Stimulated activated CD4-positive, alpha-beta T cell treated with anti-CD3 and anti-CD28 coated beads, Interleukin-2, amount 100 ng/mL, for 48 hours (primary cell): Measurements from ENCODE around the gene ANTKMT.

Experiments used
- DNase-seq, 2 donors: peaks; one replicate each; pipeline ENCODE4 v3.0.0-alpha.2; 2020

Gene ANTKMT

DNA sequence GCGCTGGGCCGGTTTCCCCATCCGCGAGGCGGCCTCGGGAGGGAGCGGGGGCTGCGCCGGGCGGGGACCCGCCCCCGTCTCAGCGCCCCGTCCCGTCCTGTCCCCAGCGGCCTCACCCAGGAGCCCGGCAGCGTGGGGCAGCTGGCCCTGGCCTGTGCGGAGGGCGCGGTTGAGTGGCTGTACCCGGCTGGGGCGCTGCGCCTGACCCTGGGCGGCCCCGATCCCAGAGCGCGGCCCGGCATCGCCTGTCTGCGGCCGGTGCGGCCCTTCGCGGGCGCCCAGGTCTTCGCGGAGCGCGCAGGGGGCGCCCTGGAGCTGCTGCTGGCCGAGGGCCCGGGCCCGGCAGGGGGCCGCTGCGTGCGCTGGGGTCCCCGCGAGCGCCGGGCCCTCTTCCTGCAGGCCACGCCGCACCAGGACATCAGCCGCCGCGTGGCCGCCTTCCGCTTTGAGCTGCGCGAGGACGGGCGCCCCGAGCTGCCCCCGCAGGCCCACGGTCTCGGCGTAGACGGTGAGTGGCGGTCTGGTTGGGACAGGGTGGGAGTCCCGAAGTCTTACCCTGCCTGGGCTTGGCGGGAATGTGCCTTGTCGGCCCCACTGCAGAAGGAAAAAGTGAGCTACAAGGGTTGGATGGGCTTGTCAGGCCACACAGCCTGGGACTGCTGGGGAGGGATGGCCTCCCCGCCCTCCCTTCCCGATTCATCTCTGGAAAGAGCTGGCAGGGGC is 5.3 kb upstream of the ANTKMT start:
- no peak for DNase-seq

DNA sequence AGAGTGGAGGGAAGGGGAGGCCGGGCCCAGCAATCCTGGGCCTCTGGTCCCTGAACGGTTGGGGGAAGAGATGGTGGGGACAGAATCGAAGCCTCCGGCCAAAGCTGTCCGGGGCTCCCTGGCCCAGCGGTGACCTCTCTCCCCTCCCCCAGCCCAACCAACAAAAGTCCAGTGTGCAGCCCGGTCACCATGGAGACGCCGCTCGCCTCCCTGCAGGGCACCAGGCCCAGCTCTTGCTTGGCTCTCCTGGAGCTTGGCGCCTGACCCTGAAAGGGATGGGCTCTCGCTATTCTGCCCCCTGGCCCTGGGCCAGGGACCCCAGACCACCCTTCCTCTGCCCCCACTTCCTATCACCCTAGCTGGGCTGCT is 4.8 kb upstream of the ANTKMT start:
- no peak for DNase-seq

GRCh38 chr16:716768-717325 is 4.1 kb upstream of the ANTKMT start:
- no peak for DNase-seq

- DNase-seq, result no peak
Observed at GRCh38 chr16:717450-718245, 3.3 kb upstream of the ANTKMT start.

GRCh38 chr16:718389-718788 is 2.6 kb upstream of the ANTKMT start:
- no peak for DNase-seq

GRCh38 chr16:718922-719321 is 2.0 kb upstream of the ANTKMT start:
- no peak for DNase-seq

- DNase-seq, result no peak
Observed at GRCh38 chr16:719815-720446, 1.0 kb upstream of the ANTKMT start.

DNA sequence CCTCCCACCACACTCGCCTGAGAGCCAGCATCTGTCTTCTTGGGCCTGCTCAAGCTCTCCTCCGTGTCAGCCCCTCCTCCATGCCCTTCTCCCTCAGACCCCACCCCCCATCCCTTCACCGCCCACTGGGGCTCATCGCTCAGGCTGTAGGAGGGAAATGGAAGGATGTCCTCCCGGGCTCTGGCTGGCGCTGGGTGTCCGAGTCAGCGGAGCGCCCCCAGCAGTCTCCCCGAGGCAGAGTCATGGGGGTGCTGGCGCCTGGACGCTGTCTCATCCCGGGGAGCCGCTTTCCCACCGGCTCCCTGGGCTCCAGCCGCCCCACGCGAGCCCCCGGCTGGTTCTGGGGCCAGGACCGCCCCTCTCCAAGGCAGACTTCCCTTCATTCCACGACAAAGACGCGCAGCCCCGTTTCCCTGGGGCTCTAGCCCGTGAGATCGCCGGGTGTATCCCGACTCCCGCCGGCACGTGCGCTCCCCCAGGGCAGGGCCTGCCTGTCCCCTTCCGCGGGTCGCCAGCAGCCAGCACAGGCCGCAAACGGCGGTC is 428 bp upstream of the ANTKMT start:
- peak; percentile 42 to 49 for DNase-seq

DNA sequence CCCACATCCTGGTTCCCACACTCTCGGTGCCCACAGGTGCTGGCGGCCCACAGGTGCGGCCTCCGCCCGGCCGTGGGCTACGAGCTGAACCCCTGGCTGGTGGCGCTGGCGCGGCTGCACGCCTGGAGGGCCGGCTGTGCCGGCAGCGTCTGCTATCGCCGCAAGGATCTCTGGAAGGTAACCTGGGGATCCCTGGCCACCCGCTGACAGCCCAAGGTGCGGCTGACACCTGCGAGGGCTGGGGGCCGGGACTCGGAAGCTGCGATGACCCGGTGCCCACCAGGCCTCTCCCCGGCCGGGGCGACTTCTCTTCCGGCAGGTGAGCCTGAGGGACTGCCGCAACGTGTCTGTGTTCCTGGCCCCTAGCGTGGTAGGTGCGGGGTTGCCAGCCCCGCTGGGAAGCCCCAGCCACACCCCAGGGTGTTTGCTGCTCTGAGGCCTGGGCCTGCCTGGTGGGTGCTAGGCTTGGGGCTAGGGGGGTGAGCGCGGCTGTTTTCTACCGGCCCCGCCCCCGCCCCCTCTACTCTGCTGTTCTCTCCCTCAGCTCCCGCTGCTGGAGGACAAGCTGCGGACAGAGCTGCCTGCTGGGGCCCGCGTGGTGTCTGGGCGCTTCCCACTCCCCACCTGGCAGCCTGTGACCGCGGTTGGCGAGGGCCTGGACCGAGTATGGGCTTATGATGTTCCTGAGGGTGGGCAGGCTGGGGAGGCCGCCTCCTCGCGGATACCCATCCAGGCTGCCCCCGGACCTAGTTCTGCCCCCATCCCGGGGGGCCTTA is 1.0 kb downstream of the ANTKMT start:
- DNase-seq, result no peak

DNA sequence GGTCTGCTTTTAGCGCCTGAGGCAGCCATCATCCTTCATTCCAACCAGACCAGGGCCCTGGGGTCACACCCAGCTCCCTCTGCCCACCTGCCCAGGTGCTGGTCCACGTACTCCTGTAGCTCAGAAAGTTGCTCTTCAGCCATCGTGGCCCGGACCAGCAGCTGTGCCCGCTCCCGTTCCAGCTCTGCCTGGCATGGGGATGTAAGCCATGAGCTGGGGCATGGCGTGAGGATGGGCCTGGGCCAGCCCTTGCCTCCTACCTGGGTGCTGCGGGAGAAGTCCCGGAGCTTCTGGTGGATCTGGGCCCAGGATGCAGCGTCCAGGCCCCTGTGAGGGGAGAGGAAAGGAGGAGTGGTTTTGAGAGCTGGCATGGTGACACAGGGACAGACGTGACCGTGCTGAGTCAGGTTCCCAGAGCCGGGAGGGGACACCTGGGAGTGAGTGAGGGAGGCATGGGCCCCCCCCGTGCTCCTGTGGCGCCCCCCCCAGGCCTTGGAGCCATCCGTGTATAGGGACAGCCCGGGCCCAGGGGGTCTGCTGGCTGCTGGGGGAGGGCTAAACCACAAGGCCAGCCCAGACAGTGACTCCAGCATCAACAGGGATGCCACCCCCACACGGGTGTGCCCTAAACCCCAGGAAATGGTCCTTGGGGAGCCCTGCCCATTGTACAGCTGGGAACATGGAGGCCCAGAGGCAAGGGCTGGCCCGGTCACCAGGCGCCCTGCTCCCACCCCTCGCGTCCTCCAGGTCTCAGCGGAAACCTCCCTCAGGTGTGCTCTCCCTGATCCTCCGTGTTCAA is 2.1 kb downstream of the ANTKMT start:
- DNase-seq, result no peak

GRCh38 chr16:723695-724094 is 2.7 kb downstream of the ANTKMT start:
- DNase-seq, result no peak

GRCh38 chr16:724188-725040 is 3.5 kb downstream of the ANTKMT start:
- DNase-seq, result no peak

GRCh38 chr16:725041-725376 is 4.1 kb downstream of the ANTKMT start:
- DNase-seq, result no peak

GRCh38 chr16:725463-726187 is 4.7 kb downstream of the ANTKMT start:
- no peak for DNase-seq

DNA sequence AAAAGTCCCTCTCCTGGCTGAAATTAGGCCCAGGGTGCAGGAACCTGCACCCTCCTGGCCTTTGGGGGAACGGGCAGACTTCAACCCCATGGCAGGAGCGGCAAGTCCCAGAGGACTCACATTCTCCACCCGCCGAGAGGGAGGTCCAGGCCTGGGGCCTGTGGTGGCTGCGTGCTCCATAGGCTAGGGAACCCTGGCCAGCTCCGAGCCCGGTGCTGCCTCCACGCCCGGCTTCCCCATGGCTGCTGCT is 5.2 kb downstream of the ANTKMT start:
- DNase-seq, result no peak

- peak; percentile 44 to 47 for DNase-seq
Observed at GRCh38 chr16:726438-727290, 5.7 kb downstream of the ANTKMT start, which contains the start of the genes CCDC78 and HAGHL. TSS of gene CCDC78 (minus strand) at chr16:726443. CDS start at chr16:726367, 76 bp downstream. TSS of gene HAGHL (plus strand) at chr16:727106. CDS start at chr16:727510, 404 bp downstream.

DNA sequence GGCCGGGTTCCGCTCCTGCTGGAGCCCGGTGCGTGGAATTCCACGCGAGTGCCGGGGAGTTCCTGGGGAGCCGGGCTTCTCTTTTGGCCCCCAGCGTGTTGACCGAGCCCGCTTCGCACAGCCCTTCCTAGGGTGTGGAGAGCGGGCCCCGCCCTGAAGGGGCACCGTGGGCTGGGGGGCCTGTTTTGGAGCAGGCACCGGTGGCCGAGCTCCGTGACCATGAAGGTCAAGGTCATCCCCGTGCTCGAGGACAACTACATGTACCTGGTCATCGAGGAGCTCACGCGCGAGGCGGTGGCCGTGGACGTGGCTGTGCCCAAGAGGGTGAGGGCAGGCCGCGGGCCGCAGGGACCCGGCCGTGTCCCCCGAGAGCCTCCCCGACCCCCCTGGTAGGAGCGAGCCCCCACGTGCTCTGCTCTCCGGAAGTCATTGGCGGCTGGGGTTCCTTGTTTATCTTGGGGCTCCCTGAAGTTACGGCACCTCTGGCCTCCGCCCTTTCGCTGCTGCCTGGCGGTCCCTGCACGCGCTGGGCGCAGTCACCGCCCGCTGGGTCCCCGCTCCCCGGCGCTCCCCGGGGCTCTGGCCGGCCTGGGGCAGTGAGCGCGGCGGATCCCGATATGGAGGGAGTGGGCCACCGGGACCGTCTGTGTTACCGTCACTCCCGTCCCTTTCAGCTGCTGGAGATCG is 6.5 kb downstream of the ANTKMT start:
- DNase-seq, result no peak

GRCh38 chr16:728131-728889 is 7.4 kb downstream of the ANTKMT start:
- DNase-seq, result peak; percentile 40 to 49
